Measurements from ENCODE around the gene TFR2. TPM values are rescaled to one million over a fixed set of nuclear protein-coding genes. Genes with fewer than 3 reads are reported as not detected.

TFR2 gene
- total and polyA plus RNA-seq, 8 donors: 1.2 to 11.6 (median 3.2) TPM; not detected in 1

- H3K9me3 ChIP-seq: no peaks in the 10 kb centered on the region
- H3K27ac ChIP-seq: peak overlapping the region in 4 of 5 donors; percentile 95 to 99 (median 98)
- peak overlapping the region in 3 of 4 donors; percentile 89 to 97 (median 91) for H3K4me3 ChIP-seq
- TF ChIP-seq POLR2AphosphoS5 (IDR thresholded peaks at IDR 0.05) (no peak), EP300 (IDR thresholded peaks at IDR 0.05) (no peak), CTCF (IDR thresholded peaks at IDR 0.05) (no peak), POLR2A (IDR thresholded peaks at IDR 0.05) (no peak)
- intact Hi-C loops (cut with DNase I; ENCODE audit: low total_unique reads): no loop called here
- H3K27me3 ChIP-seq: no peaks in the 10 kb centered on the region
- no peak for DNase-seq
- H3K36me3 ChIP-seq: peaks cover 41 to 52% (median 49%) of the 10 kb centered on the region in 4 donors
- 33 to 59% (median 37%) methylated on average over 11 of the region's 11 CpGs for WGBS, 5 donors
- H3K4me1 ChIP-seq: peaks cover 35 to 54% (median 49%) of the 10 kb centered on the region in 4 donors
These were observed 58.7 kb downstream of the TFR2 start for GRCh38 chr7:100582650-100583049.

- intact Hi-C loops (cut with DNase I; ENCODE audit: low total_unique reads): no loop called here
- Histone ChIP-seq H3K9me3 (no peaks in the 10 kb centered on the region), H3K36me3 (peaks cover 46 to 57% (median 55%) of the 10 kb centered on the region in 4 donors), H3K27me3 (no peaks in the 10 kb centered on the region), H3K4me1 (peaks cover 35 to 48% (median 45%) of the 10 kb centered on the region in 4 donors), H3K27ac (peak overlapping the region in 4 of 5 donors; percentile 95 to 99 (median 98)), H3K4me3 (peak overlapping the region in 1 of 4 donors; percentile 89)
- peak; percentile 64 to 86 for DNase-seq
- TF ChIP-seq EP300 (IDR thresholded peaks at IDR 0.05) (no peak), CTCF (IDR thresholded peaks at IDR 0.05) (no peak), POLR2AphosphoS5 (IDR thresholded peaks at IDR 0.05) (no peak), POLR2A (IDR thresholded peaks at IDR 0.05) (no peak)
- 42 to 83% (median 58%) methylated on average over 8 to 20 of the region's 20 CpGs for WGBS, 5 donors
These were observed 59.2 kb downstream of the TFR2 start for GRCh38 chr7:100582041-100582579.

GRCh38 chr7:100580466-100581283, 60.7 kb downstream of the TFR2 start:
- DNase-seq: no peak
- Histone ChIP-seq H3K9me3 (no peaks in the 10 kb centered on the region), H3K4me1 (peaks cover 35 to 44% (median 39%) of the 10 kb centered on the region in 4 donors), H3K4me3 (no peak overlapping the region), H3K36me3 (peaks cover 61 to 72% (median 69%) of the 10 kb centered on the region in 4 donors), H3K27ac (no peak overlapping the region), H3K27me3 (no peaks in the 10 kb centered on the region)
- intact Hi-C loops (cut with DNase I; ENCODE audit: low total_unique reads): no loop called here
- TF ChIP-seq CTCF (IDR thresholded peaks at IDR 0.05) (no peak), POLR2A (IDR thresholded peaks at IDR 0.05) (no peak), POLR2AphosphoS5 (IDR thresholded peaks at IDR 0.05) (no peak), EP300 (IDR thresholded peaks at IDR 0.05) (no peak)
- 84 to 90% (median 88%) methylated on average over 9 to 11 of the region's 11 CpGs for WGBS, 5 donors

GRCh38 chr7:100578246-100579183, 62.8 kb downstream of the TFR2 start:
- DNase-seq: no peak
- Histone ChIP-seq H3K9me3 (no peaks in the 10 kb centered on the region), H3K4me1 (peaks cover 17 to 24% (median 18%) of the 10 kb centered on the region in 4 donors), H3K36me3 (peaks cover 75 to 91% (median 91%) of the 10 kb centered on the region in 4 donors), H3K27ac (no peak overlapping the region), H3K4me3 (no peak overlapping the region), H3K27me3 (no peaks in the 10 kb centered on the region)
- intact Hi-C loops (cut with DNase I; ENCODE audit: low total_unique reads): no loop called here
- TF ChIP-seq EP300 (IDR thresholded peaks at IDR 0.05): no peak
- no peak for TF ChIP-seq POLR2A (IDR thresholded peaks at IDR 0.05)
- WGBS, 5 donors: 92 to 98% (median 93%) methylated on average over 17 to 28 of the region's 28 CpGs
